SK-N-MC (cell line): Measurements from ENCODE around the gene CEP76.

ENCODE experiments used
- EZH2 ChIP-seq: fragments of 200-600 bp; sonication (generic); IDR thresholded peaks from one replicate; pipeline ENCODE4 v1.6.1; 2017; ENCODE audit warnings: antibody characterized with exemption
- FOXP2 ChIP-seq: optimal IDR thresholded peaks from 2 replicates; pipeline ENCODE3; 2011; ENCODE audit warnings: mild to moderate bottlenecking, moderate library complexity; ENCODE audit not compliant: insufficient read depth; ENCODE audit errors: extremely low read length, control extremely low read depth
- POLR2AphosphoS5 ChIP-seq: IDR thresholded peaks from 2 replicates; pipeline ENCODE4 v1.6.1; 2012; ENCODE audit warnings: mild to moderate bottlenecking, low read depth, low read length, borderline replicate concordance

DNA sequence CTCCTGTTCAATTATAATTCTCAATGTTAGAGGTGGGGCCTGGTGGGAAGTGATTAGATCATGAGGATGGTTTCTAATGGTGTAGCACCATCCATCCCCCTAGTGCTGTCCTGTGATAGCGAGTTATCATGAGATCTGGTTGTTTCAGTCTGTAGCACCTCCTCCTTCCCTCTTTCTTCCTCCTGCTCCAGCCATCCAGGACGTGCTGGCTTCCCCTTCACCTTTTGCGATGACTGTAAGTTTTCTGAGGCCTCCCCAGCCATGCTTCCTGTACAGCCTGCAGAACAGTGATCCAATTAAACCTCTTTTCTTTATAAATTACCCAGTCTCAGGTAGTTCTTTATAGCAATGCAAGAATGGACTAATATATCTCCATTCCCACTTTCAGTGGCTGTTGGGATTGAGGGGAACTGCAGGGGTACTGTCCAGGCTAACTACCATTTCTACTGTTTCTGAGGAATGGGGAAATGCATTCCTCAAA lies 63.8 kb downstream of the CEP76 start:
- TF ChIP-seq POLR2AphosphoS5 (no peak), EZH2 (no peak), FOXP2 (no peak)
